GM21360 (cell line): ENCODE measurements around the gene HACD4.
A peak's percentile ranks its signal among the peaks of the same experiment; 100 is the strongest.
"Not testable (repeated sequence)": the region's sequence is repeated elsewhere in the genome, so short reads cannot be mapped to it uniquely, and the experiment has no call there.

Experiments used
- ATAC-seq: cut with Tn5 transposase; IDR thresholded peaks from one replicate; pipeline ENCODE4 v1.9.1; 2021; ENCODE audit warnings: mild to moderate bottlenecking, moderate library complexity; ENCODE audit not compliant: unreplicated experiment

HACD4 gene

DNA sequence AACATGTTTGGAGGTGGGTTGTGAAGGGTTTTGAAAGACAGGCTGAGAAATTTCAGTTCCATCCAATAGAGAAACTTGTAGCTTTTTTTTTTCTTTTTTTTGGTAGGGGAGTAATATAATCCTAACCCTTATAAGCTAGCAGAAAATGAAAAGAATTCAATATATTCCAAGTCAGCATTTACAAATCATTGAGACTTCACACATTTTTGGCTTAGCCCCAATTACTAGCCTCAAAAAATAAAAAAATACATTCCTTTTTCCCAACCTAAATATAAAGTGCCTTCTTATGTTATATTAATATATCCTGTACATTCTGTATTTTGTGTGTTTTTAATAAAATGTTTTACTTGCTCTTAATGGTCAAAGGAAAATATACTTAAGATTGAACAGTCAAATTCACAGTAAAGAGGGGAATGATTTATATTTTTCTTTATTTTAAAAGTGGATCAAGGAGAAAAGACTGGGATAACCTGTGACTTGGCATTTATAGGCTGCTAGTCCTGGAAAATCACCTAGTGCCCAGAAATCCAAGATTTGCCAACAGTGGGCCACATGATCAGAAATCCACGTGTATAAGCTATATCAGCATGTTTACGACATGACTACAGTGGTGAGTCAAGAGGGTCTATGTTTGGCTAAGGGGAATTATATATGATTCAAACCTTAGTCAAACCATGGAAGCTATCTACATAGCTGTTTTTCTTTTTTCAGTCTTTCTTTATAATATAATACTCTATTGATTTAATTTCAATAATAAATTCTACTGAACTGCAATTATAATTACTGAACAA lies 14.5 kb downstream of the HACD4 start:
- ATAC-seq = no peak

DNA sequence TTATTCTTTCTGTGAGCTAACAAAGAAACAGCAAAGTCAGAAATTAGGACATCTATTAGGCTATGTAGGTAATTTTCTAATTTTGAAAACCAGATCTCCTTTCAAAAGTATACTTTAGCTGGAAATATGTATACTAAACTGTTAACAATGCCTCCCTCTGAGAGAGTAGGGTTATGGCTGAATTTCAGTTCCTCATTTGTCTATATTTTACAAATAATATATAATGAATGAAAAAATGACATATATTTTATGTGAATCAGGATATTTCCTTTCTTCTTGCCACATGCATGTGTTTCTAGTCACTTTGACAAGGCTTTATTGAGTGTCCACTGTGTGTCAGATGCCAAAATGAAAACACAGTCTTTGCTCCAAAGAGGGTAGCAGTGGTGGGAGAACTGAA lies 15.4 kb downstream of the HACD4 start:
- ATAC-seq = peak; percentile 54

DNA sequence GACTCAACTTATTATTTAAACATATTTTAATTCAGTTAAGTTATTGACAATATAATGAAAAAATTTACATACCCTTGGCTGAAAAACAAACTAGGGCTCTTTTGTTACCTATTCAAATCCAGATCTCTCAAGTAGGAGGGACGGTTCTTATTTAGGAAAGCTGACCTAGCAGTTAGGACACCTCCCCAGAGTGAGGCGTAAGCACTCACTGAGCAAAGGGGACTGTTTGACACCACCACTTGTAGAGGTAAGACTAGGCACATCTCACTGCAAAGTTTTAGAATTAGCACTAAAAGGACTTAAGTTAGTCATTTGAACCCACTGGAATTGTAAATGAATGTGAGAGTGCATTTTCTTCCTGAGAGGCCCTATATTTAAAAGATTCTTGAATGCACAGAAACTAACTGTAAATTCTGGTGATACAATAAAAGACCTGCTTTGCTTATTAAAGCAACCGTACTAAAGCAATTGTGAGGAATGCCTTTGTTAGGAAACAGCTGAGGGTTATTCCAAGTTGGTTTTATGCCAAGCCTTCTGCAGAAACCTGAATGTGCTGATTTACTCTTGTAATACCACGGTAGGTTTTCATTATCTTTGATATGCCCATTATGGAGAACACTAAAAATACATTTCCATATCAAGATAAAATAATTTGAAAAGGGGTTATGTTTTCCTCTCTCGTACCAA lies 16.2 kb downstream of the HACD4 start:
- no peak for ATAC-seq

DNA sequence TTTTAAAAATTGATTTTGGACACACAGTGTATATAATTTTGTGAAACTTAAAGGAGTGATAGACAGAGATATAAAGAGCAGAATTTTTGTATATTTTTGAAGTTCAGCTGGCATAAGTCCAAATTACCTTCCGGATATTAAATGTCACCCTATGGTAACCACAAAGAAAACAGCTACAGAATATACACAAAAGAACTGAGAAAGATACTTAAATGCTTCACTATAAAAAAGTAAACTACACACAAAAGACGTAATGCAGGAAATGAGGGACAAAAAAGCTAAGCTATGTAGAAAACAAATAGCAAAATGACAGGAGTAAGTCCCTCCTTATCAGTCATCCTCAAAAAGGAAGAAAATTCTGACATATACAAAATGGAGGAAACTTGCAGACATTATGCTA lies 29.4 kb downstream of the HACD4 start:
- no peak for ATAC-seq

DNA sequence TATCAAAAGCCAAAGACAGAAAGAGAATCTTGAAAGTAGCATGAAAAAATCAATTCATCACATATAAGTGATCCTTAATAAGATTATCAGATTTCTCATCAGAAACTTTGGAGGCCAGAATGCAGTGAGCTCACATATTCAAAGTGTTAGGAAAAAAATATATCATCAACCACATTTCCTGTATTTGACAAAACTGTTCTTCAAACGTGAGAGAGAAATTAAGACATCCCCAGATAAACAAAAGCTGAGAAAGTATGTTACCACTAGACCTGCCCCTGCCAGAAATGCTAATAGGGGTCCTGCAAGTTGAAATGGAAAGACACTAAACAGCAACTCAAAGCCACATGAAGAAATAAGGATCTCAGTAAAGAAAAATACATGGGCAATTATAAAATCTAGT lies 29.9 kb downstream of the HACD4 start:
- ATAC-seq = no peak

DNA sequence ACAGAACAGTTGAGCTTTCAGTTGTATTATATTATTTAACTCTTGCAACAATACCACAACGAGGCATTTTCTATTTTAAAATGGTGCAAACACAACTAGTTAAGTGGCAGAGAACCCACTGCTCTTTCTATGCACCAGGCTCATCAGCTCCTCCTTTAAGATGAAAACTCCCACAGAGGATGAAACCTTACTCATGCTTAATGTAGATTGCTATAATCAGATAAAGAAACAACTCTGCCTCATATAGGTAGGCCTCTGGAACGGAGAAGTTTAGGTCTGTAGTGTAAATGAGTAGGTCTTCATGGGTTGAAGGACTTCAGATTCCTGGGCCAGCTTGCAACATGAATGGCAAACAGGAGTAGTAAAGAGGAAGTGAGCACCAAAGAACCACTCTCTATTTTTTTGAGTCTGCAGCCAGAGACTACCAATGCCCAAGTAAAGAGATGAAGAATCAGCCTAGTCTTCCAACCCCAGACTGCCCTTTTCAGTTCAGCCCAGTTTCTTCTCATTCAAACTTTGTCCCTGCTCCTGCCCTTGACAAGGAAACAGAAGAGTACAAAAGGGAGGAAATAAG lies 33.9 kb downstream of the HACD4 start:
- peak; percentile 80 for ATAC-seq

DNA sequence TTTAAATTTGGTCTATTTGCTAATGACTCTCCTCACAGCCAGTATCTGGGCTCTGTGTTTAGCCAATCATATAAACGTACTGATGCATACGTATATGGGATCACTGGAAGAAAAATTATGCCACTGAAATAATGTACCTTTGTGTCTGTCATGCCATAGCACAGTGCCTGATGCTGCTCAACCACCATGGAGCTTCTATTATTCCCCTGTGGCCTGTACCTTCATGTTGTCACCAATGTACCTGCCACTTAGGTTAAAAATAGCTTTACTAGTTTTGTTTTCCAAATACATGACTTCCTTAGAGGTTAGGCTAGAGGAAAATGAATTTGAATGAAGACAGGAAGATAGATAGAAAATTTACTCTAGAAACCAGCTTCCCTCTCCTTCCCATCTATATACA lies 34.6 kb downstream of the HACD4 start:
- ATAC-seq = no peak

DNA sequence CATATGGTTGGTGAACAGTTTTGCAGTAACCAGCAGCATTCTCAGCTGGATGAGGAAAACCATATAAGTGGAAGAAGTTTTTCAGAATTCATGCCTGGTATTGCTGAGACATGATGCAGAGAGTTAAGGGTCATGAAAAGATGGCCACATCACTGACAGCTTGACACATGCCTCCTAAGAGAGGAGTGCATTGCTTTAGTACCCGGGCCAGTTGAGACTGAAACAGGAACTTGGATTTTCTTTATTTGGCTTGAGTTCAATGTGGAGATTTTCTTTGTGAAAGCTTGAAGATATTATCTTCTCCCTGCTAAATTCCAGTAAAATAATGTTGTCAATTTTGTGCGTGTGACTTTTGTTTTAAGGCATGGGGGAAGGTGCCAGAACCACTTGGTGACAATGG lies 35.8 kb downstream of the HACD4 start:
- ATAC-seq = no peak

DNA sequence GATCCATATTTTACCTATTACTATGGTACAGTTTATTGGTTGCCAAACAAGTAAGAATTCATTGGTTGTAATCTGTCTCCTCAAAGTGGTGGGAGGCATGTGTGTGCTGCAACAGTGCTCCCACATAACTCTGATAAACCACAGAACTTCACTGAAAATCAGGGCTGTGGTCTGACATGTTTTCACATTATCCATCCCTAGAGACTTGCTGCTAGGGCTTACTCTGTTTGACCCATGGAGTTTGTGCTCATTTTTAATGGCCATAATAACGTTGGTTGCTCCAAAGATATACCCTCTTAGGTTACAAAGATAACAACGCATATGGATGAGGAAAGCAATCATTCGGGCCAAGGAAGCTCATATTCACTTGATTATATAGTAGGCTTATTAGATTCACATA lies 37.0 kb downstream of the HACD4 start:
- ATAC-seq = no peak

DNA sequence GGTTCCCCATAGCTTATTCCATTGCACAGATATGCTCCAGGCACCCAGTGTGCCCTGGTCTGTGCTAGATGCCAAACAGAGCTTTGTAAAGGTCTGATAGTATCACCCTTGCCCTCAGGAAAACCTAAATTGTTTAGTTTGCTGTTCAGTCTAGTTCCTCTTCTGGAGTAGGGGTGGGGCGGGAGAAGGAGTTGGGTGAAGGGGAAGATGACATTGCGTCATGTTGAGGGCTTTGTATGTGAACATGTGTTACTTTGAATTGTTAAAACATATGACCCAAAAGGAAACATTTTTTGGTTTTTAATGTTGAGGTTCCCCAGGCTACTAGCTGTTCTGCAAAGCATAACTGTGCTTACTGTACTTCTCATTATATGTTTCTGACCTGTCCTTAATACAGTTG lies 40.6 kb downstream of the HACD4 start:
- no peak for ATAC-seq

DNA sequence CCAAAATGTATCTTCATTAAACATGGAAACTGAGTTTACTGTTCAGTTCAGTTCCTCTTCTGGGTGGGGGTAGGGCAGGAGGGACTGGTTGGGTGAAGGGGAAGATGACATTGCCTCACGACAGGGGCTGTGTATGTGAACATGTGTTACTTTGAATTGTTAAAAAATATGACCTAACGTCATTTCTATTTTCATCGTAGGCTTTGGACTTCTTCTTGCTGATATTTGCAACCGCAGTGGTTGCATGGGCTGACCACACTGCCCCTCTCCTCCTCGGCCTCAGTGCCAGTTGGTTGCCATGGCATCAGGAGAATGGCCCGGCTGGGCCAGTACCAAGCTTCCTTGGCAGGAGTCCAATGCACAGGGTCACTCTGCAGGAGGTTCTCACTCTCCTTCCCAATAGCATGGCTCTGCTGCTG lies 41.5 kb downstream of the HACD4 start:
- no peak for ATAC-seq

DNA sequence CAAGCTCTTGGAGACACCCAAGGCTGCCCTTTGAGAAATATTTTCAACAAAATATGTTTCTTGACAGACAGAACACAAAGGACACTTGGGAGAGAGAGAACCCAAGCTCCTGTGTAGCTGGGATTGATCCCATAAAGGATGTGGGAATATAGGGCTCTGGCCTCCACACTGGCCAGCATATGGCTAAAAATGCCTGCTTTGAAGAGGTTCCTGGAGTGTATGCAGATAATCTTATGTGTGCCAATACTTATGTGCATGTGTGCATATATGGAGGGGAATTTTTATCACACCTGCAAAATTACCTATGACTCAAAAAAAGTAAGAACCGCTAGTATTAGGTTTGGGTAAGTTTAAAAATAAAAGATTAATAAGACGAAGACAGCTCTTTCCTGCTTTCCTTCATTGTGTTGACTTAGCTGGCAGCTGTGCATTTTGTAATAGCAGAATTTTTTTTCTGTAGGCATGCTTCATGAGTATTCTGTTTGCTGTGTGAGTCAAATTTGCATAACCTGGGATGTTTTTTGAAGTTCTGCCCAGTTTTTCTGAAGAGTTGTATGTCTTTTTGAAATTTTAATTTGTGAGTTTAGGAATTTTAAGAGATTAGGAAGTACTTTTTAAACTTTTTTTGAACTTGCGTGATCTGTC lies 42.6 kb downstream of the HACD4 start:
- ATAC-seq = no peak

DNA sequence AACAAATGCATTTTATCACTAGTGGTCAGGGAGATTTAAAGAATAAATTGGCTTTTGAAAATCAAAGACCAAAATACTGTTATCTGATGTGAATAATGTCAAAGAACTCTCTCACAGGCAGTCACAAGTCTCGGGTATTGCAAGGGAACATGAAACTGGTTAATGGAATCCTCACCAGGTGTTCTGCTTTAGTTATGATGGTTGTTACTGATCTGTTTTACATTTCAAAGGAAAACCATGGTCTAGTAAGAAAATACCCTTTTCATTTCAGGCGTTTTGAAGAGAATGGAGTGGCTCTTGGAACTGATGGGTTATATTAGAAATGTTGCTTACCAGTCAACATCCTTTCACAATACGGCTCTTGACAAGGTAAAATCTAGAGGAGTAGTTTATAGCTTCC lies 43.4 kb downstream of the HACD4 start:
- ATAC-seq = no peak

DNA sequence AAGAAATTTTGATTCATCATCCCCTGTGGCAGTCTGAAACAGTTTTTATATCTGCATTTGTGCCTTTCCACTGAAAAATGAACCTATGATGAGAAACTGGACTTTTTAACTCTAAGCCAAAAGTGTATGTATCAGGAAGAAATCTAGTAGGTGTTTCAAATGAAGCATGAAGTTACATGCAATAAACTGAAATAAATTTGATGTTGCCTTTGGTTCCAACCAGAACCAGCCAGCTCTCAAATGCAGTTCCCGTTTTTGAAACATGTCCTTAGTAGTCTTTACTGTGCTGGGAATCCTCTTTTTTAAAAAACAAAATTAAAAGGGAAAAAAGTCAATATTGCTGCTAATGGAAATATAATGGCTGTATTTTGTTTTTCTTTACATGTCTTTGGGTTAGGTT lies 43.9 kb downstream of the HACD4 start:
- no peak for ATAC-seq

DNA sequence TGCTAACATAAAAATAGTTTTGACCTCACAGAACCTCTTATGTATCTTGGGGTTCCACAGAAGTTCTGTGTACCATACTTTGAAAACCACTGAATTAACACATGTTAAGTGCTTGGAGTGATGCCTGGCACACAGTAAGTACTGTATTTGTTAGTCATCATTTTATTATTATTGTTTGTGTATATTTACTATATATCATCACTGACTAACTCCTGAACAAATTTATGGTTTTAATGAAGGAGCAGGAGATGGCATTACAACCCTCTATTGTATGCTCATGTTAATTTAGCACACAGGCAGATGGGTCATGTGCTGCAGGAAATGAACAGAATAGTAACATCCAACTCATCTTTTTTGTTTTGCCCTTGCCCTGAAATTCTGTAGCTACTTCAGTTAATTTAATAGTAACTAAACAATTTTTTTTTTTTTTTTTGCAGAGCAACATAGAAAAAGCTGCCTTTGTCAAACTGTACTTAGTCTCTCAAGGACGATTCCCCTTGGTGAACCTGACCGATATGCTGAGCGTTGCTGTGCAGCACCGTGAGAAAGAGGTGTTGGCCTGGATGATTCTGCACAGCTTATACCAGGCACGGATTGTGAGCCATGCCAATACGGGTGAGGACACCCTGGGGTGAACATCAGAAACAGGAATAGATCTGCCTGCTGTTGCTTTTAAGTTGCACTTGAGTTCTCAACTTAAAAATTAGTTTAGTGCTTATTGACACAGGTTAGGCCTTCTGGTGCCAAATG lies 45.4 kb downstream of the HACD4 start:
- ATAC-seq = no peak

DNA sequence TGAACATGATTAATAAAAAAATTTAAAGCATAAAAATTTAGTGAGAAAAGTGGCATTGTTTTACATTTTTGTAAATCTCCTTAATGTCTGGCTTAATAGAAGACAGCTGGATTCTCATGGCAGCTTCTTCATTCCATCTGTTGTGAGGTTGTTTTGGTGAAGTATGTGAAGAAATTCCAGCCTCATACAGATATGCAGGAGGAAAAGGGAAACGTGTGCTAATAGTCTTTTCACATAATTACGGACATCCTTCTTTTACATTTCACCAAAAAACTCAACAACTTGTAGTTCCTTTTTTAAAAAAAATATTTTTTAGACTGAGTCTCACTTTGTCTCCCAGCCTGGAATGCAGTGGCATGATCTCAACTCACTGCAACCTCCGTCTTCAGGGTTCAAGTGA lies 46.9 kb downstream of the HACD4 start:
- ATAC-seq = no peak

DNA sequence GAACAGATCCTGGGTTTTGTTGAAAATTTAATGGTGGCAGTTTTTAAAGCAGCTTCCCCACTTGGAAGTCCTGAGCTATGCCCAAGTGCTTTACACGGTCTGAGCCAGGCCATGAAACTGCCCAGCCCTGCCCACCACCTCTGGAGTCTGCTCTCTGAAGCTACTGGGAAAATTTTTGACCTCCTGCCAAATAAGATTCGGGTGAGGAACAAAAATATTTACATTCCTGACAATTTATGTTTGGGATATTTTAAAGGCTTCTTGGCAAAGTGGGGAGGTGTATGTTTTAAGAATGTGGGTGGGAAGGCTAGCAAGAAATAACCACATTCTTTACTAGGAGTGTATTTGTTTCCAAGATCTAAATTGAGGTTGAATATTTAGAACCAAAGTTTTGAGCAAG lies 50.0 kb downstream of the HACD4 start:
- ATAC-seq = no peak

DNA sequence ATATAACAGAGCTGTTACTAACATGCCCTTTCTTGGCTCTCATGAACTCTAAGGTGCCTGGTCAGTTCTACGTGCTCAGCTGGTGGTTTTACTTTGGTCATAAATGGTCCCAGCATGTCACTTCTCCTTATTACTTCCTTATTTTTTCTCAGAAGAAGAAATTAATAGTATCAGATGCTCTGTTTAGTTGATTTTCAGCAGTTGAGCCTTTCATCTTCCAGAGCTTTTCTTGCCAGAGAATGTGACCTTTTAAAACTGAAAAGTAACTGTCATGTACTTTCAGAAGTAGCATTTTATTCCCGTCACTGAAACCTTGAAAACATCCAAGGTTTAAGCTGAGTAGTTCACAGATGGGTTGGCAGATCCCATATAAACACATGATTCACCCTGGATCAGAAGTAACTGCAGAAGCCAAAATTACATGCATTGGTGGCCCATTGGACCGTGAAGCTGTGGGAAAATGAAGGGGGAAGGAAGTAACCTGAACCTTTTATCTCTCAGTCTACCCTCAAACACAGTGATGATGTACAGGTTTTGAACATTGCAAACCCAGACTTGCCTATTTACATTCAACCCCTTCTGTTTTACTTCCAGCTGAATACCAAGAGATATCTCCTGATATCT lies 50.5 kb downstream of the HACD4 start:
- ATAC-seq = peak; percentile 75

DNA sequence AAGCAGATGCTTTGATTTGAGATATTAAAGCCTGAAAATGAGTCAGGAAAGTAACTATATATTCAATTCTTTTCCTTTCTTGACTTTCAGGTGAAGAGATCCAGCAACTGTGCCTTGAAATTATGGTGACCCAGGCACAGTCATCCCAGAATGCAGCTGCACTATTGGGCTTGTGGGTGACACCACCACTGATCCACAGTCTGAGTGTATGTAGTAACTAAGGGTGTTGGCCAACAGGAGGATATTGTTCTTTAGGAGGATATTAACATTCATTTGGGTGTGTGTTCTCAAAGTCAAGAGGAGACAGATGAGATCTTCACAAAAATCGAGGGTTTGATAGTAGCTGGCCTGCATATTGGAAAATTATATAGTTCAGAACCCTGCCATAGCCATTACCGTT lies 53.2 kb downstream of the HACD4 start:
- no peak for ATAC-seq

DNA sequence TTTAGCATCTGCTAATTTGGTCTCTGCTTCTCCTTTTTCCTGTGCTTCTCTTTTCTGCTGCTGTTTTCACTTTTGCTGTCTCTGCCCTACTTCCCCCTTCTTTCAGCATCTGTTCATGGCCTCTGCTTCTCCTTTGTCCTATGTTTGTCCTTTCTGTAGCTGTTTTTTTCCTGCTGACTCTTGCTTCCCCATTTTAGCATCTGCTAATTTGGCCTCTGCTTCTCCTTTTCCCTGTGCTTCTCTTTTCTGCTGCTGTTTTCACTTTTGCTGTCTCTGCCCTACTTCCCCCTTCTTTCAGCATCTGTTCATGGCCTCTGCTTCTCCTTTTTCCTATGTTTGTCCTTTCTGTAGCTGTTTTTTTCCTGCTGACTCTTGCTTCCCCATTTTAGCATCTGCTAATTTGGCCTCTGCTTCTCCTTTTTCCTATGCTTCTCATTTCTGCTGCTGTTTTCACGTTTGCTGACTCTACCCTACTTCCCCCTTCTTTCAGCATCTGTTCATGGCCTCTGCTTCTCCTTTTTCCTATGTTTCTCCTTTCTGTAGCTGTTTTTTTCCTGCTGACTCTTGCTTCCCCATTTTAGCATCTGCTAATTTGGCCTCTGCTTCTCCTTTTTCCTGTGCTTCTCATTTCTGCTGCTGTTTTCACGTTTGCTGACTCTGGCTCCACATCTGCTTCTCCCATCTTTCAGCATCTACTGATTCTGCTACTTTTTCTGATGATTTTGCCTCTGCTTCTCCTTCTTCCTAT lies 57.1 kb downstream of the HACD4 start:
- ATAC-seq = not testable (repeated sequence)
